ELR (cell line): ENCODE measurements around the gene WASHC3.
"Not testable (repeated sequence)": the region's sequence is repeated elsewhere in the genome, so short reads cannot be mapped to it uniquely, and the experiment has no call there.

Source experiments
- DNase-seq: peaks from one replicate; pipeline ENCODE4 v3.0.0-alpha.2; 2015; ENCODE audit warnings: low read depth

The WASHC3 gene

DNA sequence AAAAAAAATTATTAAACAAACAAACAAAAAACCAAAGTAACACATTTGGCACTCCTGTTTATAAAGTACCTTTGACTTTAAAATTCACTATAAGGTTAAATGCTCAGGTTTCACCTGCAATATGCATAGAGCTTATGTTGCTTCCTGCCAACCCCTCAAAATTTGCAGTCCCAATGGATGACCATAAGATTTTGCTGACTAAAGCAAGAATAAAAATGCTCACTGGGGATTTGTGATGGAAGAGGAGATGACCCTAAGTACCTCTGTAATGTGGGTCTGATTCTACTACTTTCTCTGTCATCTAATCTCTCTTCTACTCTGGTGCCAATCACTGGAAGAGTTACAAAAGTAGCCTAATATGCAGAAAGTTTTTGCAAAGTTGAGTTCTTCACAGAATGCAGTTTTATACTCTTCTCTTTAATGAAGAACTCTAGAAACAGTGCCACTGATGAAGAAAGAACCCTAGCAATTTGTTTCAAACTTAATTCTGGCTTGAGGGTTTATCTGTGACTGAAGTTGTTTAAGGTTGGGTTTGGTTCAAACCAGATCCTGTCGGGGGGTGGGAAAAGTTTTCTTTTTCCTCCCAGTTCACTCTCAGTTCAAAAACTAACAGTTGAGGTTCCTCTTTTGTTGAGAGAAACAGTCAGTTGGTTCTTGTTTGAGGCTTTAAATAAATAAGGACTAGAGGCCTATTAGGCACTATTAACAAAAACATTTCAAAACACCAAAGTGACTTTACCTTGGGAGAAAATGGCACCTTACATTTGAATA, 10.9 kb downstream of the WASHC3 start:
- no peak for DNase-seq

GRCh38 chr12:102043928-102044327, 17.9 kb downstream of the WASHC3 start:
- no peak for DNase-seq

DNA sequence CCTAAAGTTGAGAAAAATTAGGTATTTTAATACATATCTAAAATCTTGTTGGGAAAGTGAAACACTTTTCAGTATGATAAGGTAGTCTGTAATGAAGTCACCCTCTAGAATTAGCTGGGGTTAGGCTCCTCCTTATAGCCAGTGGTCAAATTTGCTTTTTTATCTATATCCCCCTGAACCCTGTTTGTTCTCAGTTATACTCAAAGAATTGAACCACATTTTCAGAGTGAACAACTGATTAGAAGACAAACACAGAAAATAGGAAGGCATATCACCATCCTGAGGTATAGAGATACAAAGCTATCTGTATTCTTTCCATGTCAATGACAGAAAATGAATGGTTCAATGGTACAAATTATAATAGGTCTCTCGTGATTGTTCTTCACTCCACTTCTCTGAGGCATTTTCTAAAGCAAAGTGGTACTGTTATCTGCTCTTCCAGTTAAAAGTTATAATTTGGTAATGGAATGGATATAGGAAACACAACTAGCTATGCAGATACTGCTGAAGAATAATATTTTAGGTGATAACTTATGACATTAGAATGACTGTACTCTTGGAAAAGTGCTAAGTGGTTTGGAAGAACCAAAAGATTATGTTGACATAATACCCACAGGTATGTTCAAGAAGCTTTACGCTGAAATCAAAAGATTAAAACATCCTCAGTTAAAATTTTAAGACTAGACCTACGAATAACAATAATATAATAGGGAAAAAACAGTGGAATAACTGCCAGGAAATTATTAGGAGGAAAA, 27.6 kb downstream of the WASHC3 start:
- no peak for DNase-seq

GRCh38 chr12:102031852-102032251, 29.9 kb downstream of the WASHC3 start:
- no peak for DNase-seq

DNA sequence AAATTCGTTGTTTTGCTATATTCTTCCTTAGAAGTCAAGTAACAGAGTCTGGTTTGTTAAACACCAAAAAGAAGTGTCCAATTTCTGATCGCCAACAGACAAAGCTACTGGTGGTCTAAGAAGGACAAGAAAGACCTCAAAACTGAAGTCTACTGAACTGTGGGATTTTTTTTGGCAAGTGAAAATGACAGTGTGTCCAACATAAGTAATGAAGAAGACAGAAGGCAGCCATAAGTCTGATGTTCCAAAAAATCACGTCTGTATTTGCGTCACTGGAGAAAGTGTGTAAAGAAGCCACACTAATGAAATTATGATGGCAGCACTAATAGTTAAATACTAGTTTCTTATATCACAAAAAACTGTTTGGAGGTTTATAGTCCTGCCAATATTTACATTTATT, 32.6 kb downstream of the WASHC3 start:
- DNase-seq: no peak

GRCh38 chr12:102026728-102027127, 35.1 kb downstream of the WASHC3 start:
- no peak for DNase-seq

- DNase-seq: no peak
These were observed 37.0 kb downstream of the WASHC3 start for GRCh38 chr12:102024765-102025164.

- DNase-seq: peak; percentile 25
These were observed 38.4 kb downstream of the WASHC3 start for GRCh38 chr12:102023343-102023930.

GRCh38 chr12:102022286-102022685, 39.5 kb downstream of the WASHC3 start:
- DNase-seq: no peak

DNA sequence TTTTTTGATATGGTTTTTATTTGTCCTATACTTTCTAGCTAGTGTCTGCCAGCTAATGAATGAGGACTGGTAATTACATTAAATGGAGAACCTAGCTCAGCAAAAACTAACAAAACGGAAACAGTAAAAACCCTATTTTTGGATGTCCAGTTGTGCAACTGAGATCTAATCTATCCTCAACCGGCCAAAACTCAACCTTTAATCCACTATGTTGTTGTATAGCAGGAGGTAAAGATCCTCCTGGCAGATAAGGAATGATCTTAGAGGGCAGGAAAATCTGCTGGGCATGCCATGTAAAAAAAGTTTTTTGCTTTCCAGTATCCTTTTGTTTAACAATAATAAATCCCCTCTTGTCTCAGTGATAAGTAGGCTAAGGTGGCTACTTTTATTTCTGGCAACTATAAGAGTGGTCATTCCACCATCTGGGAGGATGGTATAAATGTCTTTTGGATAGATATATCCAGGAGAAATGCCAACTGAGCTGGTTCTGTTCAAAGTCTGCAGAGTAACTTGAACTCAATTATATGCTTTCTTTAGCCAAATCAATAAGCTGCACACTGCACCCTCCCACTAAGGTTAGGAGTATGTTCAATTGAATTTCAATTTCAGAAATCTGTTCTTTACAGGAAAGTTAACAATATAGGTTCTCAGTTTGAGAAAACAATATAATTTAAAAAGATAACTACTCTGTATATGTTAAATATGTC, 40.1 kb downstream of the WASHC3 start:
- DNase-seq: no peak

DNA sequence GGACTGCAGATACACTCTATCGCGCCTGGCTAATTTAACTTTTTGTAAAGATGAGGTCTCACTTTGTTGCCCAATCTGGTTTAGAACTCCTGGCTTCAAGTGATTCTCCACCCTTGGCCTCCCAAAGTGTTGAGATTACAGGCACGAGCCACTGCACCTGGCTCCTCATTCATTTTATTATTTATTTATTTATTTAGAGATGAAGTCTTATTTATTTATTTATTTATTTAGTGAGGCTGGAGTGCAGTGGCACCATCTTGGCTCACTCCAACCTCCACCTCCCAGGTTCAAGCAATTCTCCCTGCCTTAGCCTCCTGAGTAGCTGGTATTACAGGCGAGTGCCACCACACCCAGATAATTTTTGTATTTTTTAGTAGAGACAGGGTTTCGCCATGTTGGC, 43.2 kb downstream of the WASHC3 start:
- not testable (repeated sequence) for DNase-seq

- peak; percentile 61 for DNase-seq
These were observed 45.3 kb downstream of the WASHC3 start for GRCh38 chr12:102016472-102016871.

DNA sequence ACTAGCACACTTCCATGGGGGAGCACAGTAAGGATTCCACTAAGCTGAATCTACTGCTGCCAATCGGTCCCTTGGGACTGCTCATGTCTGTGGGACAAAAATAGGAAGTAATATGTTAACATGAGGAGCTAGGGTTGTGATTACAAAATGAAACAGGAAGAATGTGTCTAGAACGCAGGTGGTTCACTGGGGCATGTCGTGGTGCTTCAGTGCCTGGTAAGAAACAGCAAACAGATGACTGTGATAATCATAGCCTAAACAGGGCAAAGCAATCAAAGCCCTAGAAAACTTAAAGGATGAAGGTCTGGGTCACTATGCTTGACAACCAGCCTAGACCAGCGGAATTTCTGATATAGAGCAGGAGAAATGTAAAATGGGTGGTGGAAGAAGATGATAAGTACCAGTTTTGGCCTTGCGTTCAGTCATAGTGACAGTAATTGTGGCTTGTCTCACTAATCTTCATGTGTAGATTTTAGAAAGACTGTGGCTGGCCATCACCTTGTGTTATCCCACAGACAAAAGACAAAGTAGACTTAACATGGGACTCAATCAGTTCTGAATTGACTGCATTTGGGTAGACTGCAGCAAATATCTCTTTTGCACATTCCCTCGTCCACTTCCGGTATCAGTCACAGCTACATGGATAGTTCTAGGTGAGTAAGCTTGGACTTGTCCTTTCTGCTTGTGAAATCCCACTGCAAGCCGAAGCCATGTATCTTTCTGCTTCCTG, 51.4 kb downstream of the WASHC3 start:
- no peak for DNase-seq

DNA sequence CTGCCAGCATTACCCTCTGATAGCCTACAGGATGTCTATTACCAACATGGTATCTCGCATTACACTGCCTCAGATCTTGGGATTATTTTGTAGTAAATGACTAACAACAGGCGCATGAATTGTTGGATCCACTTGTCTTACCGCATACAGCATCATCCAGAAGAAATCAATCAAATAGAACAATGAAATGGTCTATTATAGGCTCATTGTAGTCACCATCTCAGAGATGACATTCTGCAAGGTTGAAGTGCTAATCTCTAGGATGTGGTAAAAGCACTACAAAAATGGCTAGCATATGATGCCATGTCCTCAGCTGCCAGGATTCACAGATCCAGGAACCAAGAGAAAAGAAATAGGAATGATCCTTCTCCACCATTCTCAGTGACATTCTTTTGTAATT, 52.0 kb downstream of the WASHC3 start:
- DNase-seq: no peak

DNA sequence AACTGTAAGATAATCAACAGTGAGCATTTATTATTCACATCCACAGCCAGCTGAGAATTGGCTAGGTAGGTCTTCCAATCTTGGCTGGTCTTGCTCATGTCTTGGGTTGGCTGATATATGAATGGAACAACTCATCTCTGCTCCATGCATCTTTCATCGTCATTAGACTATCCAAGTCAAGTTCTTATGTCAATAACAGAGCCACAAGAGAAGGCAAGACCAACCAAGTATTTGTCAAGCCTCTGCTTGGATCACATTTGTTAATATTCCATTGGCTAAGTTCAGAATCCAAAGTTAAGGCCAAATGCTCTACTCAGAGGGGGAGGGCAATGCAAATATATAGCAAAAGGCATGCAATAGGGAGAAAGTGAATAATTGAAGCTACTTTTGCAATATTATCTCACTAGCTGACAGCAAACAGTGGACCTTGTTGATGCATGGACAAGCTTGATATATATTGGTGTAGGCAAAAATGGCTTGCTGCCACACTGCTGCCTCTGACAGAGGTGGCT, 53.1 kb downstream of the WASHC3 start:
- DNase-seq: no peak

- no peak for DNase-seq
These were observed 56.5 kb downstream of the WASHC3 start for GRCh38 chr12:102005256-102005655.

DNA sequence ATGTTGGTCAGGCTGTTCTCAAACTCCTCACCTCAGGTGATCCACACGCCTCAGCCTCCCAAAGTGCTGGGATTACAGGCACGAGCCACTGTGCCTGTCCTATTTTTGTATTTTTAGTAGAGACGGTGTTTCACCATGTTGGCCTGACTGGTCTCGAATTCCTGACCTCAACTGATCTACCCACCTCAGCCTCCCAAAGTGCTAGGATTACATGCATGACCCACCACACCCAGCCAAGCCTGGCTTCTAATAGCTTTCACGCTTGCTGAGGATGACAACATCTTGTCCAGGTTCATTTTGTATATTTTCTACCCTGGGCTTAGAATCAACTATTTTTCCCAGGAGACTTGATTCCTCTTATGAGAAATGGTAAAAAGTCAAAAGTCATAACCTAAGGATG, 64.7 kb downstream of the WASHC3 start:
- DNase-seq: no peak

DNA sequence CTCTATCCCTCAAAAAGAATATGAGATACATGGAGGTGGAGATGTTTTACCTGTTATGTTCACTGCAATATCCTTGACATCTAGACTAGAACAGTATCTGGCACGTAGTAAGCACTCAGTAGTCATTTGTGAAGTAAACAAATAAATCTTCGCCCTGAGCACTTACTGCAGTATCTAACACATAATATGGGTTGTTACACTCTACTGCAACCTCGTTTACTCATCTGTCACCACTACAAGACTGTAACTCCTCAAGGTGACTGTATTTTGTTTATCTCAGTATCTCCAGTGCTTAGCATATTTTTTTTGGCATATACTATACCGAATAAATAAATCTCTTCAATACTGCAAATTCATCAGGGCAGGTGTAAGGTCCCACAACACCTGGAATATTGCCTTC, 66.1 kb downstream of the WASHC3 start:
- DNase-seq: no peak

DNA sequence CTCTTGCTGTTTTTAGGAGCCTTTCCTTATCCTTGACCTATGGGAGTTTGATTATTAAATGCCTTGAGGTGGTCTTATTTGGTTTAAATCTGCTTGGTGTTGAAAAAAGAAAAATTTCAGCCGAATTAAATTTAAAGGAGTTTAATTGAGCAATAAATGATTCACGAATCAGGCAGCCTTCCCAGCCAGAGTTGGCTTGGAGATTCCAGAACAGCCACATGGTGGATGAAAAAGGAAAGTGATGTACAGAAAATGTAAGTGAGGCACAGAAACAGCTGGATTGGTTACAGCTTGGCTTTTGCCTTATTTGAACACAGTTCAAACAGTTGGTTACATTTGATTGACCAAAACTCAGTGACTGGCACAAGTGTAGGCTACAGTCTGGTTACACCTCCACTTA, 69.7 kb downstream of the WASHC3 start:
- no peak for DNase-seq

GRCh38 chr12:101982307-101982706, 79.5 kb downstream of the WASHC3 start:
- DNase-seq: no peak

DNA sequence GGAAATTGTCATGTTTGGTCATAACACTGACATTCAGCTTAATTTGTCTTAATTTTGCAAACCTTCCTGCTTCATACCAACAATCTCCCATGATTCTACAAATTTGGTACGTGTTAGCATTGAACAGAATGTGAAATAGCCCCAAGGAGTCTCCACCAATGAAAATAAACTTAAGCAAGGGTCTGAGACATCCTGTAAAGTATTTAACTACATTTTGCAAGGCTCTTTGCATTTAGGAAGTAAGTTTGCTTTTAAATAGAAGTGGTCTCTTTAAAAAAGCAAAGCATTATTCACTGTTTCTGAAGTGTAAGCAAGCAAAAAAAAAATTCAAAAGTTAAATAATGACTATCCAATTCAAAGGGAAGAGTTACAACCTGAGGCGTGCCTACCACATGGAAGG, 79.9 kb downstream of the WASHC3 start:
- no peak for DNase-seq

DNA sequence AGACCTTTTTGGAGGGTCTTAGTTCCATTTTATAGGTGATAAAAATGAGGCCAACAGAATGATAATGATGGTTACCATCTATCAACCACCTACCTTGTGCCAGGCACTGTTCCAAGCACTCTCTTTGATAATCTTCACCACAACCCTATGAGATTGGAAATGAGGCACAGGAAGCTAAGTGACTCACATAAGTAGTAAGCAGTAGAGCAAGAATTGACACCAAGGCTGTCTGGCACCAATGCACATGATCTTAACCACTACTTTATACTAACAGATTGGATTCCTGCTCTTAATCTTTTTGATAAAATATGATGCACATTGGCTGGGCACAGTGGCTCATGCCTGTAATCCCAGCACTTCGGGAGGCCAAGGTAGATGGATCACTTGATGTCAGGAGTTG, 93.0 kb downstream of the WASHC3 start:
- DNase-seq: no peak
